Esophagus squamous epithelium (tissue), 4 donors: Measurements from ENCODE around the gene USP10.

ENCODE experiments used
- CTCF ChIP-seq, 6 experiments: fragments of 450-650 bp in 4 of 6; fragments of 200-600 bp in 2 of 6; sonication (generic) in 2 of 6; IDR thresholded peaks; one replicate each; pipeline ENCODE4 v1.5.1; 2016 to 2019; ENCODE audit warnings: antibody characterized with exemption in 6 of 6, mild to moderate bottlenecking in 4 of 6, moderate library complexity in 4 of 6
- POLR2A ChIP-seq, 4 donors: fragments of 450-650 bp; IDR thresholded peaks; one replicate each; pipeline ENCODE4 v1.6.1; 2017; ENCODE audit warnings: antibody characterized with exemption in 4 of 4, mild to moderate bottlenecking in 4 of 4, moderate library complexity in 3 of 4

- no peak for TF ChIP-seq POLR2A (IDR thresholded peaks at IDR 0.05)
- TF ChIP-seq CTCF (IDR thresholded peaks at IDR 0.05), result no peak
These were observed 42.5 kb upstream of the USP10 start for GRCh38 chr16:84657229-84657837.
